Prostate gland (tissue), 2 donors: ENCODE results near the gene TXNDC17.

Source experiments
- POLR2A ChIP-seq: fragments of 450-650 bp; IDR thresholded peaks from one replicate; pipeline ENCODE4 v1.6.1; 2016; ENCODE audit warnings: antibody characterized with exemption, mild to moderate bottlenecking
- POLR2AphosphoS5 ChIP-seq: sonication (generic); formaldehyde crosslinking; IDR thresholded peaks from one replicate; pipeline ENCODE4 v1.6.1; 2017; ENCODE audit warnings: antibody characterized with exemption
- TF ChIP-seq, protein P1 (sequence below), 4 experiments: fragments of 200-600 bp in 2 of 4; fragments of 450-650 bp in 2 of 4; sonication (generic) in 2 of 4; IDR thresholded peaks; 1 replicate in 3 of 4; 2 replicates in 1 of 4; pipeline ENCODE4 v1.5.1; 2016 to 2019; ENCODE audit warnings: antibody characterized with exemption in 4 of 4, mild to moderate bottlenecking in 2 of 4, moderate library complexity in 2 of 4

- TF ChIP-seq POLR2A (no peak), POLR2AphosphoS5 (peak; percentile 44)
- TF ChIP-seq, protein P1, sequence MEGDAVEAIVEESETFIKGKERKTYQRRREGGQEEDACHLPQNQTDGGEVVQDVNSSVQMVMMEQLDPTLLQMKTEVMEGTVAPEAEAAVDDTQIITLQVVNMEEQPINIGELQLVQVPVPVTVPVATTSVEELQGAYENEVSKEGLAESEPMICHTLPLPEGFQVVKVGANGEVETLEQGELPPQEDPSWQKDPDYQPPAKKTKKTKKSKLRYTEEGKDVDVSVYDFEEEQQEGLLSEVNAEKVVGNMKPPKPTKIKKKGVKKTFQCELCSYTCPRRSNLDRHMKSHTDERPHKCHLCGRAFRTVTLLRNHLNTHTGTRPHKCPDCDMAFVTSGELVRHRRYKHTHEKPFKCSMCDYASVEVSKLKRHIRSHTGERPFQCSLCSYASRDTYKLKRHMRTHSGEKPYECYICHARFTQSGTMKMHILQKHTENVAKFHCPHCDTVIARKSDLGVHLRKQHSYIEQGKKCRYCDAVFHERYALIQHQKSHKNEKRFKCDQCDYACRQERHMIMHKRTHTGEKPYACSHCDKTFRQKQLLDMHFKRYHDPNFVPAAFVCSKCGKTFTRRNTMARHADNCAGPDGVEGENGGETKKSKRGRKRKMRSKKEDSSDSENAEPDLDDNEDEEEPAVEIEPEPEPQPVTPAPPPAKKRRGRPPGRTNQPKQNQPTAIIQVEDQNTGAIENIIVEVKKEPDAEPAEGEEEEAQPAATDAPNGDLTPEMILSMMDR (IDR thresholded peaks at IDR 0.05), result no peak
Observed at GRCh38 chr17:6651919-6652452, 11.1 kb downstream of the TXNDC17 start.
